Panc1 (cell line): Measurements from ENCODE around the gene GNAS. TPM values are rescaled to one million over a fixed set of nuclear protein-coding genes. Genes with fewer than 3 reads are reported as not detected.

Experiments used
- ATAC-seq: fragments of 200-7000 bp; cut with Tn5 transposase; 2 replicates; pipeline ENCODE4 v1.9.1; 2020; ENCODE audit warnings: mild to moderate bottlenecking, moderate library complexity
- BruUV-seq: library from RNA; stranded (reverse); fragments of 400-500 nt; replicated peaks from 2 replicates; lab custom pipeline; 2021; lab: Mats Ljungman, UMichigan
- CTCF ChIA-PET: fragments of 300-600 bp; sonication (Branson Sonifier 250); formaldehyde crosslinking; loops from one replicate; lab custom pipeline; 2022; ENCODE audit warnings: antibody characterized with exemption; lab: Charles Lee
- POLR2A ChIA-PET: fragments of 300-600 bp; sonication (Branson Sonifier 250); formaldehyde crosslinking; loops from one replicate; lab custom pipeline; 2022; ENCODE audit warnings: antibody characterized with exemption; lab: Charles Lee
- DNase-seq: peaks from one replicate; pipeline ENCODE4 v3.0.0-alpha.2; 2010; ENCODE audit warnings: low read depth, low spot score
- H3K27ac ChIP-seq: 2 replicates; pipeline ENCODE4 v1.5.1; 2011; ENCODE audit warnings: mild to moderate bottlenecking, low read length, inconsistent platforms
- H3K27me3 ChIP-seq: fragments of 200-500 bp; sonication (Bioruptor generic); 2 replicates; pipeline ENCODE4 v1.6.0; 2014; ENCODE audit warnings: low read length, inconsistent platforms; ENCODE audit not compliant: control insufficient read depth, insufficient read depth
- H3K36me3 ChIP-seq: fragments of 200-500 bp; sonication (Bioruptor generic); 2 replicates; pipeline ENCODE4 v1.5.1; 2014; ENCODE audit warnings: inconsistent platforms, mild to moderate bottlenecking, low read length, moderate library complexity; ENCODE audit not compliant: control insufficient read depth, insufficient read depth
- H3K4me1 ChIP-seq: 2 replicates; pipeline ENCODE4 v1.5.1; 2011; ENCODE audit warnings: inconsistent platforms, mild to moderate bottlenecking, low read length, moderate library complexity; ENCODE audit not compliant: control insufficient read depth, insufficient read depth
- H3K4me3 ChIP-seq, 2 experiments: 2 replicates each; pipeline ENCODE4 v1.5.1; 2011 to 2012; ENCODE audit warnings: low read depth in 2 of 2, low read length in 2 of 2, mild to moderate bottlenecking in 2 of 2, inconsistent platforms in 1 of 2, moderate library complexity in 1 of 2
- H3K9me3 ChIP-seq: fragments of 200-500 bp; sonication (Bioruptor generic); 2 replicates; pipeline ENCODE4 v1.5.1; 2014; ENCODE audit warnings: low read depth, mild to moderate bottlenecking, inconsistent platforms, low read length, moderate library complexity; ENCODE audit not compliant: control insufficient read depth, insufficient read depth
- CTCF ChIP-seq: fragments of 450-650 bp; IDR thresholded peaks from 2 replicates; pipeline ENCODE4 v1.5.1; 2017; ENCODE audit warnings: mild to moderate bottlenecking
- POLR2AphosphoS5 ChIP-seq: IDR thresholded peaks from 2 replicates; pipeline ENCODE4 v1.6.1; 2012; ENCODE audit warnings: mild to moderate bottlenecking, low read depth, low read length, moderate library complexity
- SIN3A ChIP-seq: IDR thresholded peaks from 2 replicates; pipeline ENCODE4 v1.6.1; 2012; ENCODE audit warnings: low read depth, mild to moderate bottlenecking, low read length, moderate library complexity, borderline replicate concordance; ENCODE audit not compliant: insufficient read depth
- TCF7L2 ChIP-seq: IDR thresholded peaks from 2 replicates; pipeline ENCODE4 v1.6.1; 2011; ENCODE audit warnings: mild to moderate bottlenecking, low read depth, low read length, inconsistent platforms
- in situ Hi-C: cut with HindIII; loops from 2 replicates; pipeline ENCODE4 v1.10.0; 2016; ENCODE audit warnings: low sequenced_read_pairs, low pct_unique_long_range_greater_than_20kb
- intact Hi-C: fragments of 100-400 bp; cut with micrococcal nuclease; formaldehyde crosslinking; loops from one replicate; pipeline ENCODE4 v1.10.0; 2022; ENCODE audit not compliant: unreplicated experiment
- total RNA-seq: library from RNA; stranded (reverse); gene quantifications from one replicate; pipeline ENCODE4 v1.2.1, GENCODE V29; 2021; ENCODE audit not compliant: unreplicated experiment
- TF ChIP-seq, protein P1 (sequence below), 2 experiments: IDR thresholded peaks; 2 replicates each; pipeline ENCODE4 v1.6.1; 2011 to 2012; ENCODE audit warnings: low read depth in 2 of 2, control low read depth in 1 of 2, low read length in 1 of 2, mild to moderate bottlenecking in 1 of 2, moderate library complexity in 1 of 2; ENCODE audit not compliant: insufficient read depth in 1 of 2

Gene GNAS
- total RNA-seq, 1 experiment from 2014 or later = 756 TPM

- DNase-seq = no peak
- CTCF ChIA-PET = no interaction called here
- Histone ChIP-seq H3K4me3 (no peak overlapping the region), H3K36me3 (no peaks in the 10 kb centered on the region), H3K9me3 (no peaks in the 10 kb centered on the region), H3K27ac (no peak overlapping the region), H3K27me3 (no peaks in the 10 kb centered on the region), H3K4me1 (no peaks in the 10 kb centered on the region)
- POLR2A ChIA-PET = no interaction called here
- no TSS peak for BruUV-seq
- in situ Hi-C loops = no loop called here
- ATAC-seq = no peak
- TF ChIP-seq TCF7L2 (no peak), POLR2AphosphoS5 (no peak), CTCF (no peak), SIN3A (no peak)
- TF ChIP-seq, protein P1, sequence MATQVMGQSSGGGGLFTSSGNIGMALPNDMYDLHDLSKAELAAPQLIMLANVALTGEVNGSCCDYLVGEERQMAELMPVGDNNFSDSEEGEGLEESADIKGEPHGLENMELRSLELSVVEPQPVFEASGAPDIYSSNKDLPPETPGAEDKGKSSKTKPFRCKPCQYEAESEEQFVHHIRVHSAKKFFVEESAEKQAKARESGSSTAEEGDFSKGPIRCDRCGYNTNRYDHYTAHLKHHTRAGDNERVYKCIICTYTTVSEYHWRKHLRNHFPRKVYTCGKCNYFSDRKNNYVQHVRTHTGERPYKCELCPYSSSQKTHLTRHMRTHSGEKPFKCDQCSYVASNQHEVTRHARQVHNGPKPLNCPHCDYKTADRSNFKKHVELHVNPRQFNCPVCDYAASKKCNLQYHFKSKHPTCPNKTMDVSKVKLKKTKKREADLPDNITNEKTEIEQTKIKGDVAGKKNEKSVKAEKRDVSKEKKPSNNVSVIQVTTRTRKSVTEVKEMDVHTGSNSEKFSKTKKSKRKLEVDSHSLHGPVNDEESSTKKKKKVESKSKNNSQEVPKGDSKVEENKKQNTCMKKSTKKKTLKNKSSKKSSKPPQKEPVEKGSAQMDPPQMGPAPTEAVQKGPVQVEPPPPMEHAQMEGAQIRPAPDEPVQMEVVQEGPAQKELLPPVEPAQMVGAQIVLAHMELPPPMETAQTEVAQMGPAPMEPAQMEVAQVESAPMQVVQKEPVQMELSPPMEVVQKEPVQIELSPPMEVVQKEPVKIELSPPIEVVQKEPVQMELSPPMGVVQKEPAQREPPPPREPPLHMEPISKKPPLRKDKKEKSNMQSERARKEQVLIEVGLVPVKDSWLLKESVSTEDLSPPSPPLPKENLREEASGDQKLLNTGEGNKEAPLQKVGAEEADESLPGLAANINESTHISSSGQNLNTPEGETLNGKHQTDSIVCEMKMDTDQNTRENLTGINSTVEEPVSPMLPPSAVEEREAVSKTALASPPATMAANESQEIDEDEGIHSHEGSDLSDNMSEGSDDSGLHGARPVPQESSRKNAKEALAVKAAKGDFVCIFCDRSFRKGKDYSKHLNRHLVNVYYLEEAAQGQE (IDR thresholded peaks at IDR 0.05; ENCODE audit: insufficient read depth in 1 of 2, low read depth in 2 of 2, low read length in 1 of 2) = no peak
- intact Hi-C loops = no loop called here
Observed at GRCh38 chr20:58816051-58816450, 36.5 kb upstream of the GNAS start.

- TF ChIP-seq POLR2AphosphoS5 = no peak
- no peak for TF ChIP-seq CTCF
- no peak for TF ChIP-seq SIN3A
- TF ChIP-seq TCF7L2 = no peak
- TF ChIP-seq, protein P1 (IDR thresholded peaks at IDR 0.05; ENCODE audit: insufficient read depth in 1 of 2, low read depth in 2 of 2, low read length in 1 of 2) = no peak
- ChIA-PET POLR2A (no interaction called here), CTCF (interaction anchor here (0.6 kb wide), 1 partner anchor 23 kb away, joined by 3 read pairs; no protein-coding TSS in a partner anchor)
- Histone ChIP-seq H3K27me3 (no peaks in the 10 kb centered on the region), H3K36me3 (no peaks in the 10 kb centered on the region), H3K9me3 (no peaks in the 10 kb centered on the region), H3K4me3 (no peak overlapping the region), H3K27ac (no peak overlapping the region), H3K4me1 (no peaks in the 10 kb centered on the region)
- intact Hi-C loops = no loop called here
- ATAC-seq (no peak), DNase-seq (no peak)
- in situ Hi-C loops = no loop called here
- BruUV-seq = no TSS peak
Observed at GRCh38 chr20:58816957-58817651, 35.4 kb upstream of the GNAS start.
